Measurements from ENCODE around the gene SYTL5. TPM values are rescaled to one million over a fixed set of nuclear protein-coding genes. Genes with fewer than 3 reads are reported as not detected.

The SYTL5 gene
- polyA plus RNA-seq, 1 donor (not counting 4 experiments of a cell fraction or from before 2014, with no cell fraction given) = 0.09 TPM

GRCh38 chrX:38129366-38129765 is 123.0 kb downstream of the SYTL5 start:
- Histone ChIP-seq H3K27me3 (ENCODE audit: control insufficient read depth, extremely low read depth, insufficient read depth, low read length) (no peaks in the 10 kb centered on the region), H3K9me3 (ENCODE audit: control insufficient read depth, low read depth, low read length) (no peaks in the 10 kb centered on the region), H2AFZ (ENCODE audit: control insufficient read depth, low read length) (no peak overlapping the region), H3K9me1 (ENCODE audit: control insufficient read depth, extremely low read depth, insufficient read depth, low read length) (no peaks in the 10 kb centered on the region), H3K4me2 (ENCODE audit: control insufficient read depth, extremely low read depth, insufficient read depth, low read depth, low read length) (no peak overlapping the region), H4K20me1 (ENCODE audit: control insufficient read depth, extremely low read depth, insufficient read depth, low read length) (no peaks in the 10 kb centered on the region), H3K4me3 (ENCODE audit: control insufficient read depth in 2 of 3, extremely low read depth in 1 of 3, insufficient read depth in 2 of 3, low read depth in 1 of 3, low read length in 3 of 3) (no peak overlapping the region), H3K4me1 (ENCODE audit: control insufficient read depth, extremely low read depth, insufficient read depth, low read length) (no peaks in the 10 kb centered on the region), H3K27ac (ENCODE audit: control insufficient read depth, insufficient read depth, low read length) (no peak overlapping the region), H3K9ac (ENCODE audit: control insufficient read depth, extremely low read depth, insufficient read depth, low read length) (no peak overlapping the region), H3K79me2 (ENCODE audit: control insufficient read depth, insufficient read depth, low read length) (no peaks in the 10 kb centered on the region), H3K36me3 (ENCODE audit: control insufficient read depth in 2 of 2, extremely low read depth in 1 of 2, insufficient read depth in 2 of 2, low read length in 2 of 2) (no peaks in the 10 kb centered on the region)
- DNase-seq (ENCODE audit: low read depth, low spot score) = no peak
- dilution Hi-C loops (cut with MboI; ENCODE audit: extremely low pct_ligation_motif_present, low sequenced_read_pairs) = no loop called here
- FAIRE-seq = no peak
- TF ChIP-seq EZH2 (IDR thresholded peaks at IDR 0.05; ENCODE audit: low read length) = no peak
- no peak for TF ChIP-seq CTCF (optimal IDR thresholded peaks at IDR 0.05 in 1 of 3, IDR thresholded peaks at IDR 0.05 in 1 of 3, conservative IDR thresholded peaks at IDR 0.05 in 1 of 3; ENCODE audit: extremely low read depth in 1 of 3, insufficient read depth in 2 of 3, low read length in 3 of 3)

GRCh38 chrX:38138157-38138891 is 132.0 kb downstream of the SYTL5 start:
- Histone ChIP-seq H2AFZ (ENCODE audit: control insufficient read depth, low read length) (no peak overlapping the region), H3K79me2 (ENCODE audit: control insufficient read depth, insufficient read depth, low read length) (no peaks in the 10 kb centered on the region), H3K9me1 (ENCODE audit: control insufficient read depth, extremely low read depth, insufficient read depth, low read length) (no peaks in the 10 kb centered on the region), H3K27me3 (ENCODE audit: control insufficient read depth, extremely low read depth, insufficient read depth, low read length) (no peaks in the 10 kb centered on the region), H3K4me2 (ENCODE audit: control insufficient read depth, extremely low read depth, insufficient read depth, low read depth, low read length) (no peak overlapping the region), H3K27ac (ENCODE audit: control insufficient read depth, insufficient read depth, low read length) (no peak overlapping the region), H3K4me1 (ENCODE audit: control insufficient read depth, extremely low read depth, insufficient read depth, low read length) (no peaks in the 10 kb centered on the region), H4K20me1 (ENCODE audit: control insufficient read depth, extremely low read depth, insufficient read depth, low read length) (no peaks in the 10 kb centered on the region), H3K36me3 (ENCODE audit: control insufficient read depth in 2 of 2, extremely low read depth in 1 of 2, insufficient read depth in 2 of 2, low read length in 2 of 2) (no peaks in the 10 kb centered on the region), H3K9ac (ENCODE audit: control insufficient read depth, extremely low read depth, insufficient read depth, low read length) (no peak overlapping the region), H3K9me3 (ENCODE audit: control insufficient read depth, low read depth, low read length) (no peaks in the 10 kb centered on the region), H3K4me3 (ENCODE audit: control insufficient read depth in 2 of 3, extremely low read depth in 1 of 3, insufficient read depth in 2 of 3, low read depth in 1 of 3, low read length in 3 of 3) (no peak overlapping the region)
- DNase-seq (ENCODE audit: low read depth, low spot score) (no peak), FAIRE-seq (no peak)
- no peak for TF ChIP-seq EZH2 (IDR thresholded peaks at IDR 0.05; ENCODE audit: low read length)
- no peak for TF ChIP-seq CTCF (optimal IDR thresholded peaks at IDR 0.05 in 1 of 3, IDR thresholded peaks at IDR 0.05 in 1 of 3, conservative IDR thresholded peaks at IDR 0.05 in 1 of 3; ENCODE audit: extremely low read depth in 1 of 3, insufficient read depth in 2 of 3, low read length in 3 of 3)
- dilution Hi-C loops (cut with MboI; ENCODE audit: extremely low pct_ligation_motif_present, low sequenced_read_pairs) = no loop called here
